Activated CD8-positive, alpha-beta memory T cell treated with anti-CD3 and anti-CD28 coated beads for 36 hours (primary cell): ENCODE measurements around the gene EHD4. TPM values are rescaled to one million over a fixed set of nuclear protein-coding genes. Genes with fewer than 3 reads are reported as not detected.

Experiments
- CTCF ChIA-PET: fragments of 350-600 bp; sonication (Branson Sonifier 250); formaldehyde crosslinking; loops from one replicate; lab custom pipeline; 2021; ENCODE audit warnings: antibody characterized with exemption; lab: Charles Lee
- POLR2A ChIA-PET: fragments of 350-600 bp; sonication (Branson Sonifier 250); formaldehyde crosslinking; loops from one replicate; lab custom pipeline; 2021; ENCODE audit warnings: antibody characterized with exemption; lab: Charles Lee
- total RNA-seq, 2 experiments: library from RNA; stranded (reverse); gene quantifications; one replicate each; pipeline ENCODE4 v1.2.3, GENCODE V29; 2021

EHD4 gene
- total RNA-seq, 2 experiments from 2014 or later = 25.8 TPM

GRCh38 chr15:41869770-41870688 is 102.3 kb downstream of the EHD4 start:
- CTCF ChIA-PET = interaction anchor here (0.7 to 1.0 kb wide), 6 partner anchors 9 to 189 kb away, joined by 3 to 4 read pairs (median 3); no protein-coding TSS in a partner anchor
- POLR2A ChIA-PET = interaction anchor here (1.3 kb wide), 1 partner anchor 25 kb away, joined by 6 read pairs; no protein-coding TSS in a partner anchor

GRCh38 chr15:41868321-41868720 is 104.0 kb downstream of the EHD4 start:
- ChIA-PET POLR2A (no interaction called here), CTCF (no interaction called here)

- ChIA-PET POLR2A (interaction anchor here (0.5 kb wide), 1 partner anchor 40 kb away, joined by 4 read pairs; no protein-coding TSS in a partner anchor), CTCF (interaction anchor here (1.0 kb wide), 1 partner anchor 38 kb away, joined by 3 read pairs; no protein-coding TSS in a partner anchor)
These were observed 105.3 kb downstream of the EHD4 start for GRCh38 chr15:41866872-41867579.

- ChIA-PET CTCF (interaction anchor here (1.0 kb wide), 1 partner anchor 39 kb away, joined by 3 read pairs; no protein-coding TSS in a partner anchor), POLR2A (no interaction called here)
These were observed 106.1 kb downstream of the EHD4 start for GRCh38 chr15:41866263-41866703.

GRCh38 chr15:41865490-41866055 is 106.8 kb downstream of the EHD4 start:
- POLR2A ChIA-PET = no interaction called here
- CTCF ChIA-PET = no interaction called here

GRCh38 chr15:41862515-41863116 is 109.7 kb downstream of the EHD4 start:
- CTCF ChIA-PET = interaction anchor here (0.7 to 1.3 kb wide), 3 partner anchors 9 to 17 kb away, joined by 3 to 4 read pairs (median 3); no protein-coding TSS in a partner anchor
- POLR2A ChIA-PET = no interaction called here

- POLR2A ChIA-PET = no interaction called here
These were observed 110.5 kb downstream of the EHD4 start for GRCh38 chr15:41861736-41862356.

GRCh38 chr15:41860049-41860828 is 112.1 kb downstream of the EHD4 start:
- ChIA-PET POLR2A (no interaction called here), CTCF (interaction anchor here (1.3 kb wide), 1 partner anchor 11 kb away, joined by 4 read pairs; no protein-coding TSS in a partner anchor)

More at GRCh38 chr15:41861736-41862356, 110.5 kb downstream of the EHD4 start:
- CTCF ChIA-PET = interaction anchor here (0.7 to 1.3 kb wide), 4 partner anchors 9 to 18 kb away, joined by 3 to 4 read pairs (median 4); no protein-coding TSS in a partner anchor

- ChIA-PET POLR2A (no interaction called here), CTCF (interaction anchor here (0.5 to 0.6 kb wide), 2 partner anchors 317 to 437 kb away, joined by 3 read pairs; no protein-coding TSS in a partner anchor)
These were observed 113.6 kb downstream of the EHD4 start for GRCh38 chr15:41858756-41859155.

- ChIA-PET POLR2A (no interaction called here), CTCF (no interaction called here)
These were observed 115.0 kb downstream of the EHD4 start for GRCh38 chr15:41857316-41857715.

GRCh38 chr15:41856716-41857115 is 115.6 kb downstream of the EHD4 start:
- ChIA-PET CTCF (no interaction called here), POLR2A (no interaction called here)

- CTCF ChIA-PET = no interaction called here
- POLR2A ChIA-PET = no interaction called here
These were observed 116.1 kb downstream of the EHD4 start for GRCh38 chr15:41856262-41856661.

- CTCF ChIA-PET = no interaction called here
- POLR2A ChIA-PET = no interaction called here
These were observed 116.9 kb downstream of the EHD4 start for GRCh38 chr15:41855261-41855961.

GRCh38 chr15:41854443-41854842 is 117.9 kb downstream of the EHD4 start:
- ChIA-PET CTCF (no interaction called here), POLR2A (no interaction called here)

- CTCF ChIA-PET = interaction anchor here (1.4 kb wide), 1 partner anchor 8 kb away, joined by 3 read pairs; no protein-coding TSS in a partner anchor
- POLR2A ChIA-PET = no interaction called here
These were observed 118.5 kb downstream of the EHD4 start for GRCh38 chr15:41853831-41854230.

GRCh38 chr15:41852736-41853590 is 119.4 kb downstream of the EHD4 start:
- POLR2A ChIA-PET = no interaction called here
- CTCF ChIA-PET = interaction anchor here (1.4 kb wide), 1 partner anchor 9 kb away, joined by 3 read pairs; no protein-coding TSS in a partner anchor
